Fibroblast of villous mesenchyme (primary cell): ENCODE data around the gene SRSF6. TPM values are rescaled to one million over a fixed set of nuclear protein-coding genes. Genes with fewer than 3 reads are reported as not detected.

Source experiments
- DNase-seq: peaks from one replicate; pipeline ENCODE4 v3.0.0-alpha.2; 2010; ENCODE audit warnings: low read depth
- H3K4me3 ChIP-seq: 2 replicates; pipeline ENCODE4 v1.5.1; 2011; ENCODE audit warnings: low read depth, mild to moderate bottlenecking, low read length
- total RNA-seq: library from RNA; depleted of rRNA; stranded (reverse); fragments of >200 nt; gene quantifications from 2 replicates; pipeline ENCODE4 v1.2.3, GENCODE V29; 2012
- TF ChIP-seq, protein P1 (sequence below): IDR thresholded peaks from 2 replicates; pipeline ENCODE4 v1.5.1; 2012; ENCODE audit warnings: low read depth, mild to moderate bottlenecking, low read length; ENCODE audit not compliant: insufficient read depth

The SRSF6 gene
- total RNA-seq, 1 donor = 54.8 TPM

DNA sequence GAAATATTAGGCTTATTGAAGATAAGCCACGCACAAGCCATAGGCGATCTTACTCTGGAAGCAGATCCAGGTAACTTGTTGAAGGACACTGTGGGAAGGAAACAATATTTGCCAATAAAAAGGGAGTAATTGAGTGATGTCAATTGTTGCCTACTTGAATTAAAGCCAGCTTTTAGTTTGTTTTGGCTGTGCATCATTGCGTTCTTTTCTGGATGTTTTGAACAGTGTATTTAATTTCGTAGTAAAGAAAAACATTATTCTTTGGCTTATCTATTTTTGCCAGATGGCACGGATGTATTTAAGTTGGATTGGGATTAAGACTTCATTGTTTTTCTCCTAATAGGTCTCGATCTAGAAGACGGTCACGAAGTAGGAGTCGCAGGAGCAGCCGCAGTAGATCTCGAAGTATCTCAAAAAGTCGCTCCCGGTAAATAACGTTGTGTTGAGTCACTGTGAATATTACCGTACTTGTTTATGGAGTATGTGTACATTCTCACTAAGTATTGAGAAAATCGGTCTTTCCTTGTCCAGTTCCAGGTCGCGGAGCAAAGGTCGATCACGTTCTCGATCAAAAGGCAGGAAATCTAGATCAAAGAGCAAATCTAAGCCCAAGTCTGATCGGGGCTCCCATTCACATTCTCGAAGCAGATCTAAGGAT is 2.6 kb downstream of the SRSF6 start:
- DNase-seq = no peak
- TF ChIP-seq, protein P1, sequence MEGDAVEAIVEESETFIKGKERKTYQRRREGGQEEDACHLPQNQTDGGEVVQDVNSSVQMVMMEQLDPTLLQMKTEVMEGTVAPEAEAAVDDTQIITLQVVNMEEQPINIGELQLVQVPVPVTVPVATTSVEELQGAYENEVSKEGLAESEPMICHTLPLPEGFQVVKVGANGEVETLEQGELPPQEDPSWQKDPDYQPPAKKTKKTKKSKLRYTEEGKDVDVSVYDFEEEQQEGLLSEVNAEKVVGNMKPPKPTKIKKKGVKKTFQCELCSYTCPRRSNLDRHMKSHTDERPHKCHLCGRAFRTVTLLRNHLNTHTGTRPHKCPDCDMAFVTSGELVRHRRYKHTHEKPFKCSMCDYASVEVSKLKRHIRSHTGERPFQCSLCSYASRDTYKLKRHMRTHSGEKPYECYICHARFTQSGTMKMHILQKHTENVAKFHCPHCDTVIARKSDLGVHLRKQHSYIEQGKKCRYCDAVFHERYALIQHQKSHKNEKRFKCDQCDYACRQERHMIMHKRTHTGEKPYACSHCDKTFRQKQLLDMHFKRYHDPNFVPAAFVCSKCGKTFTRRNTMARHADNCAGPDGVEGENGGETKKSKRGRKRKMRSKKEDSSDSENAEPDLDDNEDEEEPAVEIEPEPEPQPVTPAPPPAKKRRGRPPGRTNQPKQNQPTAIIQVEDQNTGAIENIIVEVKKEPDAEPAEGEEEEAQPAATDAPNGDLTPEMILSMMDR = no peak

DNA sequence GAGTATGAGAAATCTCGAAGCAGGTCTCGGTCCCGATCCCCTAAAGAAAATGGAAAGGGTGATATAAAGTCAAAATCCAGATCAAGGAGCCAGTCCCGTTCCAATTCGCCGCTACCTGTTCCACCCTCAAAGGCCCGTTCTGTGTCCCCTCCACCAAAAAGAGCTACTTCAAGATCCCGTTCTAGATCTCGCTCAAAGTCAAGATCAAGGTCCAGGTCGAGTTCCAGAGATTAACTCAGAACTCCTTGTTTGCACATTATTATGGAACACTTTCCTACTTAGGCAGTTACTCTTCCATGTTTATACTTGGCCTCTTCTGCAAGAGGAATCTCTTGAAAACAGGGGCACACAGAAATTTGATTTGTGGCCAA is 3.1 kb downstream of the SRSF6 start:
- DNase-seq = no peak
- no peak overlapping the region for H3K4me3 ChIP-seq
- TF ChIP-seq, protein P1 = no peak

More for the DNA sequence above, 2.6 kb downstream of the SRSF6 start:
- H3K4me3 ChIP-seq = no peak overlapping the region

DNA sequence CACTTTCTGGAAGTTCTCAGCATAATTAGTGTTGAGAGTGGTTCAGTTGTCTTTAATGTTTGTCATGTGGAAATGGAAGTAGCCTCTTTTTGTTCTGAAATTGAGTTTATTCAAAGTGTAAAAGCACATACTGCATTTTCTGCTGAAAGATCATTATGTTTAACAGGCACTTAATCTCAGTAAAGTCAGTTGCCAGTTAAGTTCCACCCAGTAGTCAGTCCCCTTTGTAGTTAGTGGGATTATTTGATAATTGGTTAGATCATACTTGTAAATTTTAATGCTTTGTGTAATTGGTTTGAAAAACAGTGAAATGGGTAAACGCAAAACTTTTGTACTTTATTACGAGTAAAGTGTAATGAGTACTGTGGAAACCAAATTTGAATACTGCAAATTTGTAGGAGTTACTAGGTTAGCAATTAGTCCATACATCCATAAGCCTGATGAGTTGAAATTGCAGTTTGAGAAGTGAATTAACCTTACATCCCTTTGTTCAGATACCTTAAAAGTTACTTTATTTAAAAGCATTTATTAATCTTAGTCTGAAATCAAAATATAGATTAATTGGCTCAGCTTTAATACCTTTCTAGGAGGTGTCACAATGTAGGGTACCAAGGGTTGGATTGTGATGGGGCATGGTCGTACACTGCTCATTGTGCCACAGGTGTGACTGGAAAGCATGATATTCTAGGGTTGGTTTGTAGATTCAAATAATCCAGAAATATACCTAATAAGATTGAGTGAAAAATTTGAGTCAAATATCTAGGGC is 4.4 kb downstream of the SRSF6 start:
- no peak overlapping the region for H3K4me3 ChIP-seq
- TF ChIP-seq, protein P1 = no peak
- DNase-seq = no peak

DNA sequence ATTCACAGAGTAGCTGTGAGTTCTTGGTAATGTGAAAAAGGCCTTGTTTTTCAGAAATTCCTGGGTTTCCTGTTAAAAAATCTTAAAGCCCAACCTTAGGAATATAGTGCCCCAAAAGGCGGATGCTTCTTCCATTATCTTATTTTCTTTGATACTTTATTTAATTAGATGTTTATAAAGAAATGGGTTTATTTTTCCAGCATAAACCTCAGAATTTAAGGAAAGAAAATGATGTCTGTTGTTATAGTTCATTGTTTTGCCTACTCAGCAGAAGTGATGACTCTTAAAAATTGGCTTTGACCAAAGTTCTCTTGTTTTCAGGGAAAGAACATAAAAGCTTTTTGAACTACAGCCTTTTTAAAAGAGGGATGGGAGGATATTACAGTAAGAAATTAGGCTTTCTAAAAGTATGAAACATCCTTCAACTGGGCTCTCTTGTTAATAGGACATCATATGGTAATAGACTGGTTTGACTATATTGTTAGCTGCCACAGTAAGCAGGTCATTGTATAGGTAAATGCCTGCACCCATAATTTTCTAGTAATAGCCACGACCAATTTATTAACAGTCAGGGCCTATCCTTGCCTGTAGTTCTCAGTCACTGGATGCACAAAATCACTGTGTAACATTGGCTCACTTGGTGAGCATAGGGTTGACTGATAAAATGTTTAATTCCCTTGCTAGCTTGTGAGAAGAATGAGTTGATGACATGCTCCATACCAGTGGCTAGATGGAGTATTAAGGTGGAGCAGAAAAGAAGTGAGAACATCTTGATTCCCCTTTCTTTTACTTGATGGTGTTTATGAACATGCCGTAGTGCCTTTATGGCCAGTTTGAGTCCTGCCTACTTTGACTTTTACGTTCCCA is 5.2 kb downstream of the SRSF6 start:
- TF ChIP-seq, protein P1 = no peak
- no peak for DNase-seq
- no peak overlapping the region for H3K4me3 ChIP-seq

DNA sequence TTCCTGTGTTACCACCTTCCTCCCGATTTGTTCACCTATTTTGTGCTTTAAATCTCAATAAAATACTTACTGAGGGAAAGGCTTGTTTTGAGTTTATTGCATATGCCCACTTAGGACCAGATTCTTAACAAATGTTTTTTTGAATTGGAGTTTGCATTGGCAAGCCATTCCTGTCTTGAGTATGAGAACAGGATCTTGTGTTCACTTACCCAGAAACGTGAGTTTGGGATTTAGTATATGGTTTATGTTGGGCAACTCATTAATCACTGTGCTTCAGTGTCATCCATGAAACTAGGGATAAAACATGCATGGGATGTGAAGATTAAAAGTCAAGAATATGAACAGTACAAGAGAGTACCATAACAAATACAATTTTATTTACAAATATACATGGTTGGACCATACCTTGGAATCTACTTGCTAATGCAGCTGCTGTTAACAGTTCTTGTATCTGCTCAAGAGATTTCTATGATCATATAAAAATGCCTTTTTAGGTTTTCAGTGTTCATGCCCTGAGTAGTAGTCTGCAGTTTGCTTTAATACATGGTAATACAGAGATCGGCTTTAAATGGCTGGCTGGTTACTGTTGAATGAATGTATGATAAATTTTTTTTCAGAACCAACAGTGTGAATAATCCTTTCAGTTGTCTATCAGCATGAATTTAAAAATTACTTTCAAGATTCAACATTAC is 6.0 kb downstream of the SRSF6 start:
- TF ChIP-seq, protein P1 = no peak
- no peak for DNase-seq

DNA sequence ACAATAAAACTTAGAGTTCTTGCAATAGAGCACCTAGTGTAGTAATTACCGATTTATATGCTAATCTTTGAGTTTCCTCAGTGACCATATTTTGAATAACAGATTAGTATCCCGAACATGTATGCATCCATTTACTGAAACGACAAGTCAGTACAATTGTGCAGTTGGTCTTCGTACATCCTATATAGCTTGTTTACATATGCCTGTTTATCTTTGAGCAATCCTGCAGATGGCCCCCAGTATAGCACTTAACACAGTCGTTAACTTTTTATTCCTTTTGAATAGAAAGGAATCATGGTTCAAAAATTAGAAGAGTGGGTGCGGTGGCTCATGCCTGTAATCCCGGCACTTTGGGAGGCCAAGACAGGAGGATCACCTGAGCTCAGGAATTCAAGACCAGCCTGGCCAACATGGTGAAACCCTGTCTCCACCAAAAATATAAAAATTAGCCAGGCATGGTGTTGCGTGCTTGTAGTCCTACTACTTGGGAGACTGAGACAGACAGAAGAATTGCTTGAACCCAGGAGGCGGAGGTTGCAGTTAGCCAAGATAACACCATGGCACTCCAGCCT is 6.6 kb downstream of the SRSF6 start:
- TF ChIP-seq, protein P1 = no peak
- no peak overlapping the region for H3K4me3 ChIP-seq
- DNase-seq = no peak

More for the DNA sequence above, 6.0 kb downstream of the SRSF6 start:
- H3K4me3 ChIP-seq = no peak overlapping the region
